GM21390 (cell line): ENCODE measurements around the gene SGCA.

Experiments
- ATAC-seq: cut with Tn5 transposase; IDR thresholded peaks from one replicate; pipeline ENCODE4 v1.9.1; 2021; ENCODE audit not compliant: unreplicated experiment

The SGCA gene

DNA sequence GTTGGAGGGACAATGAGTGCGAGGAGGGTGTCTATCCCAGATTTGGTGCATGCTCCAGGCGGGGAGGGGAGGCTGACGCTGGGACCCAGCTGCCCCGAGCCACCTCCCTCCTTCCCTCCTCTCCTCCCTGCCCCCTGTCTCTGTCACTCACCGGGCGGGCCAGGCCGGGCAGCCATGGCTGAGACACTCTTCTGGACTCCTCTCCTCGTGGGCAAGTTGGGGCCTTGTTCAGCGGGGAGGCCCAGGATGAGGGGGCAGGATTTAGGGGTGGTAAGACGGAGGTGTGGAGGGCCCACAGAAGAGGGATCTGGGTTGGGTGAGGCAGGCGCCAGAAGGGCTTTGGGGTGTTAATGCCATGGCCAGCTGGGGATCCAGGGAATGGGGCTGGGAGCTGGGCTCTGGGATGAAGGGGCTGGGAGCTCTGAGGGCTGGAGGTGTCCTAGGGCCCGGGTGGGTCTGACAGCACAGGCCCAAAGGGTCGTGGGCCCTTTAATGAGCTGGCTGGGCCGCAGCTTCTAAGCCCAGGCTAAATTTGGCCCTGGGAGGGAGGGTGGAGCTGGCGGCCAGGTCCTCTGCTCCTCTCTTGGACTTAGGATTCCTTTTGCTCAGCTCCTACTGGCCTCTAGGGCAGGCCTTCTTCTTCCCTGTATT, at the start of gene SGCA:
Gene SGCA, plus strand, starts transcription at position 139 of the 651 bp plus-strand sequence. Its CDS starts 36 bp downstream, at position 175.
- ATAC-seq: no peak

DNA sequence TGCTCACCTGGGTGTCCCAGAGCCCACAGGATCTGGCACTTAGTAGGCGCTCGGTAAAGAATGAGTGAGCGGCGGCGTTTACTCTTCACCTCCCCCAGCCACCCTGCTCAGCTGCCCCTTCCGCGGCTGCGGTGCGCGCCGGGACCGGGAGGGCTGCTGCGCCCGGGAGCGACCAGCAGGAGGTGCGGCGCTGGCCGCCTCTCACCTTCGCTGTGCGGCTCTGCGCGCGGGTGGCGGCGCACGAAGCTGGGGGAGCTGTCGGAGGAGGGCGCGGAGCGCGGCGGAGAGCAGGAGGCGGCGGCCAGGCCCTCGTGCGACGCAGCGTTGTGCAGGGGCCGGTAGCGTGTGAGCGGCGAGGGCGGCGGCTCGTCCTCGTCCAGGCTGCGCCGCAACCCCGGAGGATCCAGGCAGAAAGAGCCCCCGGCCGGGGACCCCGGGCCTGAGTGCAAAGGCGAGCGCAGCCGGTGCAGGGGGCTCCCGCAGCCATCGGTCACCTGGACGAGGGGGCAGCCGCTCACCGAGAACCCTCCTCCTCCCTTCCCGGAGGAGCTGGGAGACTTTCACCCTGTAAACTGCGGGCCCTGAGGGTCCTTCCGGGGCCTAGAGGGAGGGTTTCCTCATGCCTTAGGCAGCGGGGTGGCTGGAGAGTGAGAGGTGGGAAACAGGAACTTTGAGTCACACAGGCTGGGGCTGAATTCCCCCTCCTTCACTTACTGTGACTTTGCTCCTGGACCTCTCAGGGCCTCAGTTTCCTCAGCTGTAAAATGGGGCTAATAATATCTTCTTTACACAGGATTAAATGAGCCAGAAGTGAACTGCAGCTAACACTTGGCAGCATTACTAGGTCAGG, 48.4 kb upstream of the SGCA start:
- ATAC-seq: no peak

DNA sequence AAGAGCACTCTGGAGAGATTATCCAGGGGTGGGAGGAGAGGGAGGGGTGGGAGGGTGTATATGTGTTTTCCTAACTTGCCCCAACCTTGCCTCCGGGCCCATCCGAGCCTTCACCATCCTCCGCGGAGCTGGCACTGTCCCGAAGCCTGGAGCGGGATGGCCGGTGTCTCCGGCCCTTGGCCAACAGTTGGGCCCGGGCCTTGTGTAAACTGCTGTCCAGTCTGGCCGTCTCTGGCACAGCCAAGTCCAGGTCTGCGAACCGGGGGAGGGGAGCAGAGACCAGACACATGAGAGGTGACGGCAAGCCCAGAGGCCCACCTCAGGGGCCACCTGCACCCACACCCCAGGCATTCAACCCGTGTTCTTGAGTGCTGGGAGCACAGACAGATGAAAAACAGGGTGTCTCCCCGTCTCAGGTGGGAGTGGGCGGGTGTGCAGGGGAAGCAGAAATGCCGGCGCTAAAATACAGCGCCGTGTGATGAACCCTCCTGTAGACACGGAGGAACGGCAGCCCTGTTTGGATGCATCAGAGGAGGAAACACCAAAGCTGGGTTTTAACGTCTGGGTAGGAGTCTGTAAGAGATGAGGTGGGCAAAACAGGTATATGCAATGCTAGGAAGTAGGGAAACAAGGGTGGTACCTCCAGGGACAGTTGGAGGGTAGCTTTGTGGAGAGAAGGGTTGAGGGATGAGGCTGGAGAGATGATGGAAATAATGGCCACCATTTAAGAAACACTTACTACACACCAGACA, 47.6 kb upstream of the SGCA start:
- ATAC-seq: no peak

DNA sequence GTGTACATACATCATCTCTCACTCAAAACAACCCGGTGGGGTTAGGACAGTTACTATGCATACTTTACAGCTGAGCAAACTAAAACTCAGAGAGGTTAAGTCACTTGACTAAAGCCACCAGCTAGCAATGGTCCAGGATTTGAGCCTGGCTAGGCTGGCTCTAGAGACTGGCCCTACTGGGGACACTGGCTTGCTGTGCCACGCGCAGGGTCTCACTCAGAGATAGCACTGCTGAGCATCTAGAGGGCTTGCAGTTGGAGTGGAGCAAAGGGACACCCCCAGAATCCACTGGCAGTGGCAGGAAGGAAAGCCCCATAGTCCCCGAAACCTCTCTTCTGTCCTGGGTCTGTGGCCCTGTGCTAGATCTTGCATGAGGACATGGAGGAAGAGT, 47.0 kb upstream of the SGCA start:
- no peak for ATAC-seq

DNA sequence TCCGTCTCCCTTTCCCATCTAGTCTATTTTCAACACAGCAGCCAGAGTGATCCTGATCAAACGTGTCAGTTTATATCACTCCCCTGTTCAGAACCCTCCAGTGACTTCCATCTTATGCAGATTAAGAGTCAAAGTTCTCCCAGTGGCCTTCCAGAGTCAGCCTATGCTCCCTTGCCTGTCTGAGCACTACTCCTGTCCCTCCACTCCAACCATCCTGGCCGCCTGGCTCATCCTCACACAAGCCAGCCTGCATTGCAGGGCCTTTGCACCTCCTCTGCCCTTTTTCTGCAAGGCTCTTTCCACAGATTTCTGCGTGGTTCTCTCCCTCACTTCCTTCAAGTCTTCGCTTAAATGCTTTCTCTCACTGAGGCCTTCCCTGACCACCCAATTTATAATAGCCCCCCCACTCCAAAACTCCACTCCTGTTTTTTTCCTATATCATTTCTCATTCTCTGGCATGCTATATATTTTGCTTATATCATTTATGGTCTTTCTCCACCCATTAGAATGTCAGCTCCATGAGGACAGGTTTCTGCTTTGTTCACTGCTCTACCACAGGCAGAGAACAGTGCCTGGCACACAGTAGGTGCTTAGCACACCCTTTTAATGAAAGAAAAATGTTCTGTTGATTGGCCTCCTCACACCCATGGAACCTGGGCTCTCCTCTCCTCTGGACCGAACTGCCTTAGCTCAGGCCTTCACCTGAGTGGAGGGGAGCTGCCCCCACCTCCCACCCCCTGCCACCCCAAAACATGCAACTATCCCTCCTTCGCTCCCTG, 45.1 kb upstream of the SGCA start:
- ATAC-seq: no peak

DNA sequence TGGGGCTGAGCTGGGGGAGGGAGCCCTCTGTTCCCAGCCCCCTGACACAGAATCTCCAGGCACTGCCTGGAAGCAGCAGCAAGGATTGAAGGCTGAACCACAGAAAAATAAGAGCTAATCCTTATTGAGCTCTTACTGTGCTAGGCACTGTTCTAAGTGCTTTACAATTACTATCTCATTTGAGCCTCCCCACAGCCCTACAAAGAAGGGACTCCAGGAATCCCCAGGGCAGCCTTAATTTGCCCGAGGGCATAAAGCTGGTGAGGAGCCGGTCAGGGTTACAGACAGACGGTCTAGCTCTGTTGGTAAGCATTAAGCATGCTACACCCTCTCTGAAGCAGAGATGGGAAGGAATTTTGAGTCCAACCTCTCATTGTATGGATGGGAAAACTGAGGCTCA, 42.9 kb upstream of the SGCA start:
- no peak for ATAC-seq

DNA sequence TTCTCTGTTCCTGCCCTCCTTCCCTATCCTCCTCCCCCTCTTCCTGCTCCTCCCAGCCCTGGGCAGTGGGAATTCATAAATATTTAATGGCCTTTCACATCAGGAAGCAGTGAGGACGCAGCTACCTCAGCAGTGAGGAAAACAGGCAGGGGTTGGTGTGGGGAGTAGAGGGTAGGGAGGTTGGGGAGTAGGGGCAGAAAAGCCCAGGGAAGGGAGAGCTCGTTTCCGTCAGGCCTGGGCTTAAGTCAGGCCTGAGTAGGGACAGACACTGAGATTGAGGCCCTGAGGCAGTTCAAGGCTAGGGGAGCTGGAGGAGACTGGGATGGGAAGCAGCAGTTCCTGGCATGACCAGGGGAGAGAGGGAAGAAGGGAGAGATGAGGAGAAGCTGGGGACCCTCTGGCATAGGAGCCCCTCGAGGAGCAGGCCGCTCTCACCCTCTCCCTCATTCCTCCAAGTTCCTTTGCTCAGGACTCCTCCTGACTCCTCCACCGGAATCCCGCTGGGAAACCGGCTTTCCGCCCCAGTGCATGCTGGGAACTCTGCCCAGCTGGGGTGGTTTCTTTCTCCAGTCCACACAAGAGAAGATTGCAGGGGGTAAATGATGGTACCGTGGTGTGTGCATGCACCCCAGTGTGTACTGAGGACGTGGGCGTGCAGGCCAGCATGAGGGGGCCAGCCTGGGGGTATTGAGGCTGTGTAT, 42.0 kb upstream of the SGCA start:
- ATAC-seq: no peak

DNA sequence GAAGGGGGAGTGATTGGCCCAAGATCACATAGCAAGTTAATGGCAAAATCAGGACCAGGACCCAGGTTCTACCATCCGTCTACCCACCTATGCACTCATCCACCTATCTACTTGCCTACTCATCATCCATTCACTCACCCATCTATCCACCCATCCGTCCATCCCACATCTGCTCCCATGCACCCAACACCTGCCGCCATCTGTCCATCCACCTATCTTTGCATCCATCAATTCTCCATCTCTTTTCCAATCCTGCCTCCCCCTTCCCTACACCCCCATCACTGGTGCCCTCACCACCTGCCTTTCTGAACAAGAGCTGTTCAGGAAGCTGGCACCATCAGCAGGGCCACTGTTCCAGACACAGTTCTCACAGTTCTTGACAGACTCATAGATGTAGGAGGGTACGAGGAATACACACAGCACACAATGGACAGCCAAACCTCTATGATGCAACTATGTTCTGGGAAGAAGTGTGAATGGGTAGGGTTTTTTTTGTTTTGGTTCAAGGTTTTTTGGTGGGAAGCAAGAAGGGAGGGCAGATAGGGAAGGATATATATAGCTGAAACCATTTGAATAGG, 40.3 kb upstream of the SGCA start:
- ATAC-seq: no peak

DNA sequence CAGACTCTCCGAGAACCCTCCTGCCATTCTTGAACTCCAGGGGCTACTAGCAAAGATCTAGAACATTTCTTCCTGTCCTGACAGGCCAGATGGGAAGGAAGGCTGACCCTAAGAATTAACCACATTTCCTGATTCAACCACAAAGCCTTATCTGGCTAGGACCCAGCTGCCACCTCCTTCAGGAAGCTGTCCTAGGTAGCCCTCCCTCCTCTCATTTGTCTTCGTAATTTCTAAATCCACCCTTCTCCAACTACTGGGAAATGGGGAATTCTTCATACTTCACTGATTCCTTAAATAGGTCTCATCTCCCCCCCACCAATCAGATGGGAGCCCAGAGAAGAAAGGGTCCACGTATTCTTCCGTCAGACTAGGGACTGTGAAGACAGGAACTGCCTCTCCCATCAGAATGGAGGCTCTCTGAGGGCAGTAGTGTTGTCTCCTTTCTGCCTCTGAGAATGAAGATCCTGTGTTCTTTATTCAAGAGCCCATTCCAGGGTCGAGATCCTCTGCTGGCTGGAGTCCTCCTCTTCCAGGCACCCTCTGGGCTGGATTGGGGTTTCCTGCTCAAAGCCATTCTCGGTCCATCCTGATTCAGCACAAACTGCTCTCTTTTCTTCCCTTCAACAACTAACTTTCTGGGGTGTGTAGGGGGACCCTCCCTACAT, 38.0 kb upstream of the SGCA start:
- ATAC-seq: no peak

DNA sequence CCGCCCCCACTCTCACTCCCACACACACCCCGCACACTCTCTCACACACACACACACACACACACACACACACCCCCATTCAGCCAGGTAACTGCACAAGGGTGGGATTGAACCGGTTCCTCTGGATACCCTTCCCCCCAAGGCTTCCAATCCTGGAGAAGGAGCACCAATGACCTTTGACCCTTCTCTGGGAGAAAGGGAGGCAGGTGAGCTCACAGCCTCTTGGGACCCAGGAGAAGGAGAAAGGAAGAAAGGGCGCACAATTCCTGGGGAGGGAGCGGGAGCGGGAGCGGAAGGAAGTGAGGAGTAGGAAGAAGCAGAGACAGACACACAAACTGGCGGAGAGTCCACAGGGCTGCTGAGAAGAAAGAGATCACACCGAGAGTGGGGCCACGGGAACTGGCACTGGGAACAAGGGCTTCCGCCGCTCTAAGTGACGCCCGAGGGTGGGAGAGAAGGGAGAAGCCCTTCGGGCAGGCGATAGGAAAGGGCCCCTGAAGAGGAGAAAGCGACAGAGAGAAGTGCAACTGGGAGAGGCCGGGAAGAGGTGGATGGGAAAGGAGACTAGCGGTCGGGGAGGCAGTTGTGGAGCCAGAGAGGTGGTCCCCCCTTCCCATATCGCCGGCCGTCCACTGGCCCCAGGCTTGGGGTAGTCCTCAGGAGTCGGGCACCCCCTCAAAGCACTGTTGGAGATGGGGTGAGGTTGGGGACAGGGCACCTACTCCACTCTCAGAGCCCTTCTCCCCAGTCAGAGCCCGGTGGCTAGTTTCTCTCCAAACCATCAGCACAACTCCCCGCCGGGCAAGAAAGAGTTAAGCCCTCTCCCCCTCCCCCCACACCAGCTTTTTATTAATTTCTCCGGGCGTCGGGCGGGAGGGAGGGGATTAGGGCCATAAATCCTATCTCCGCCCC, 37.1 kb upstream of the SGCA start:
- ATAC-seq: no peak

DNA sequence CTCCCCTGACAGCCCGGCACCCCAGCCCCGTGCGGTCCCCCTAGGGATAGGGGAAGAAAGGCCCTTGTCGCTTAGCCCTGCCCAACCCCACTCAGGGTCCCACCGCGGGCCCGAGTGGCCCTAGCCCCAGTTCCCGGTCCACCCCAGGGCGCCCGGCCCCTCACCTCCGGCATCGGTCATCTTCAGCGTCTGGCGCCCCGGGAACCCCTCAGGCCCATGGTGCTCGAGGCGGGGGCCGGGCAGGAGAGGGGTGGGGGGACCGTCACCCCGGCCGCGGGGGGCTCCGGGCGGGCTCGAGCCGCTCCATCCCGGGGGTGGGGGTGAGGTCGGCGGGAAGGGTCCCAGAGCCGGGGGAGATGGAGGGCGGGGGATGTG, 36.5 kb upstream of the SGCA start:
- ATAC-seq: no peak

DNA sequence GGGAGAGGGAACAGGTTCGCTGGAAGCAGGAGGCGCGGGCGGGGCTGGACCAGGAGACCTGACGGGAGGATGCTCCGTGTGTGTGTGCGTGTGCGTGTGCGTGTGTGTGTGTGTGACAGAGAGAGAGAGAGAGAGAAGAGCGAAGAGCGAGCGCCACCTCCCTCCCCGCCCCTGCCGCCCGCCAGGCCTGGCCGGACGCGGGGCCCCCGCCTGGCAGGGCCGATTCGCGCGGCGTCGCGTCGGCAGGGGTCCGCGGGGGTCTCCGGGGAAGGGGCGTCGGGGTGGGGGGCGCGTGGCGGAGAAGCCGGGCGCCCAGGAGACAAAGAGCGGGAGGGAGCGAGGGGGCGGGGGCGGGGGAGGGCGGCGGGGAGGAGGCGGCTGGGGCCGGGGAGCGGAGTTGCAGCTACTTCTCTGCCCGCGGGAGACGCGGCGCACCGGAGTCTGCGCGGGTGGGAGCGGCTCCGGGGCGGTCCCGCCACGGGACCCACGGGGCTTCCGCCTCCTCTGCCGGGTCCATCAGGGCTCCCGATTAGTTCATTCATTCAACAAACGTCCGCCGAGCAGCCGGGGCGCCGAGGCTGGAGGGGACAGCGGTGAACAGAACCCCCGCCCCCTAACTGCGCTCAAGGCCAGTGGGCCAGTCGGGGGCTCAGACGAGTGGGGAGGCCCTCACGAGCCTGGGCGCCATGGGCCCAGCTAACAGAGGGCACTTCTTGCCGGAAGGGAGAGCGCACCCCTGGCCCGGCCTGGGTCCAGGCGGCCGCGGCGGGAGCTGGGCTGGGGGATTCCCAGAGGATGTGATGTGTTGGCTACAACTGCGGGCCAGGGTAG, 35.9 kb upstream of the SGCA start, which contains the start of gene SAMD14:
Gene SAMD14, minus strand, starts transcription at position 433 of the 831 bp plus-strand sequence. CDS start 5,201 bp downstream, outside the sequence.
- no peak for ATAC-seq

DNA sequence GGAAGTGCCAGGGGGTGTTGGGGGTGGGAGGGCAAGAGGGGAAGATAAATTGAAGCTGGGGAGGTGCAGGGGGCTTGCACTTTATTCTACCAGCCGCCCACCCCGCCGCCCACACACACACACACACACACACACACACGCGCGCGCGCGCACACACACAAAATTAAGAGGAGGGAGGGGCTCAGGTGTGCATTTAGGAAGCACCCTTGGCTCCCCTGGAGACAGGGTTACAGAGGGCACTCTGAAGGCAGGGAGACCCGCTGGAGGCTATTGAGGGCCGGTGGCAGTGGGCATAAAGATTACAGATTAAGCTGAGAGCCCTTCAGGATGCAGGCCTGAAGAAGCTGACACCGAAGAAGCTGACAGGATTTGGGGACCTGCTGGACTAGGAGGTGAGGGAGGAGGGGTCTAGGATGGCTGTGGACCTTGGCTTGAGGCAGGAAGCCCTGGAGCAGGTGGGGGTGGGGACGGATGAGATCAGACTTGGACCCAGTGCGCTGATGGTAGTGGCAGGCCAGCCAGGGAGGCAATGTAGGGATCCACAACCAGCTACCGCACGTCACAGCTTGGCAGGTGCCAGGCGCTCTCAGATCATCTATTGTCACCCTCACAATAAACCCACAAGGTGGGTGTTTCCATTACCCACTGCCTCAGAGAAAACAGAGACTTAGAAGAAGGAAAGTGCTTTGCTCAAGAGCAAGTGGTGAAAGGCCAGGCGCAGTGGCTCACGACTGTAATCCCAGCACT, 35.1 kb upstream of the SGCA start:
- no peak for ATAC-seq

DNA sequence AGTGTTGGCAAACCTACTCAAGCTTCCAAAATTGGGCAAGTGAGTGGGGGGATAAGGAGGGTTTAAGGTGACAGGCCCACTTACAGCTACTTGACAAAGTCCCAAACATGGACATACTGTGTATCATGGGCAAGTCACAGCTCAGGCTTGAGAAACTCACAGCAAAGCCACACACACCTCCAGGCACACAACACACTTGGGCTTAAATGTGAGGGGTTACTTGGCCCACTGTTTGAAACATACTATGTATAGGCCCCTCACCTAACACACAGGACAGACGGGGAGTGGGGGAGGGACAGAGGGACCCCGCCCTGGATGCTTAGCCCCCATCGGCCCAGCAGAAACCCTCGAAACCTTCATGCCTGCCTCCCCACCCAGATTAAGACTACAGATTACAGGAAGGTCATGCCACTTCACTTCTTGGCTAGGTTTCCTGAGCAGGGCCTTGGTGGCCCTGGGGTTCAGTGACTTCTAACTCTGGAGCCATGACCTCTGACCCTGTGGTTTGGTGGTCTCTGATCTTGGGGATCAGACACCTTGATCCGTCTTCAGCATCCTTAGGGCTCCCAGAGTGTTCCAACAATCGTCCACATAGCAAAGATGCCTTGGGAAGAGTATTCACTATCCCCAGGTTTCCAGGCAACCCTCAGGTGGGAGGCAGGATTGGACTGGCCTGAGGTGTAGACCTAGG, 33.6 kb upstream of the SGCA start:
- ATAC-seq: no peak

DNA sequence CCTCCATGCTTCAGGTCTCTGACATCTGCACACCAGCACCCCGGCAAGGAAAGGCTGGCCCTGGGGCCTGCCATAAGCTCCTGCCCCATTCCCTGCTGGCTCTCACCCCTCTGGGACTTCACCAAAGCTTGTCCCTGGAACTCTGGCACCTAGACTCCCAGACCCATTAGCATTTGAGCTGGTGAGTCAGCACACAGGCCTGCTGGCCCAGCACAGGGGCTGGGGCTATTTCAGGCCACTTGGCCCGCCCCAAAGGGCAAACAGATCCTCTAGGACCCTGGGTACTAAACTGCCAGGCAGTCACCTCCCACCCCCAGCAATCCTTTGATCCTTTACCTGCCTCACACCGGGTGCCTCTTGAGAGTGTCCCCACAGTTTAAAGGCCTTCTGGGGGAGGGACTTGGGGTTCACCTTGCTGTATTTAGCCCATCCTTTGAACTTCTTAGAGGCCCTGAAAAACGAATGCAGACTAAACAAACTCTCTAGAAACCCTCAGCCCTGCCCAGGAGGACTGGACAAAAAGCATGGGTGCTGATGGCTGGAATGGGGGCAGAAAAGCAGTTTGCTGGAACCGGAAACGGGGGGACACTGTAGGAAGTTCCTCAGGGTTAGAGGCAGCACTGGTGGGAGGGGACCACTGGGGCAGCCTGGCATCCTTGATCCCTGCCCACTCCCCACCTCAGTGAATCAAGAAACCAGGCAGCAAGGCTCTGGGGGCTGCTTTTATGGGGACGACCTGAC, 32.6 kb upstream of the SGCA start:
- no peak for ATAC-seq

DNA sequence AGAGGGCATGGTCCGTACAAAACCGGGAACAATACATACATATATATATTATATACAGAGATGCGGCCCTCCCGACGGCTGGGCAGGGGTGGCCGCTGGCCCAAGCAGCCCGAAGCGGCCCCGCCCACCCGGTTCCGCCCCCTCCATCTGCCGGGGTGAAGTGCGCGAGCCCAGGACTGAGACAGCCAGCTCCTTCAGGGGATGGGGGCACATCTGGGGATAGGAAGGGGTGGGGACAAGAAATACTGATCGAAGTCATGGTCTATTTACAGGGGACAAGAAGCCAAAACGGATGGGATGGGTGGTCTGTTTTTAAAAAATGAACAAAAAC, 32.1 kb upstream of the SGCA start:
- ATAC-seq: no peak
